Measurements from ENCODE around the gene TSPAN16.
"Not testable (repeated sequence)": the region's sequence is repeated elsewhere in the genome, so short reads cannot be mapped to it uniquely, and the experiment has no call there.

Gene TSPAN16

GRCh38 chr19:11300811-11301120, 4.8 kb downstream of the TSPAN16 start:
- Histone ChIP-seq H3K79me2 (ENCODE audit: control insufficient read depth, low read length) (no peaks in the 10 kb centered on the region), H3K9me2 (replicated peaks; ENCODE audit: control insufficient read depth, low read length) (no peaks in the 10 kb centered on the region), H3K27ac (ENCODE audit: low read depth, low read length) (no peak overlapping the region), H3K36me3 (ENCODE audit: control insufficient read depth, low read length) (no peaks in the 10 kb centered on the region), H3K27me3 (ENCODE audit: control insufficient read depth, low read length) (no peaks in the 10 kb centered on the region), H3K4me1 (ENCODE audit: control insufficient read depth, low read length) (no peaks in the 10 kb centered on the region), H3K4me2 (ENCODE audit: low read length) (no peak overlapping the region), H3K4me3 (ENCODE audit: low read length) (no peak overlapping the region), H3F3A (ENCODE audit: control insufficient read depth, insufficient read depth) (no peaks in the 10 kb centered on the region), H4K20me1 (ENCODE audit: control insufficient read depth, insufficient read depth, low read depth, low read length) (no peaks in the 10 kb centered on the region), H3K9me3 (ENCODE audit: control insufficient read depth, insufficient read depth, low read length) (no peaks in the 10 kb centered on the region)
- no peak for TF ChIP-seq EZH2phosphoT487 (IDR thresholded peaks at IDR 0.05; ENCODE audit: borderline replicate concordance, low read length)
- TF ChIP-seq CTCF (IDR thresholded peaks at IDR 0.05; ENCODE audit: low read depth, low read length, poor library complexity, severe bottlenecking) = no peak

- Histone ChIP-seq H3K27me3 (ENCODE audit: control insufficient read depth, low read length) (no peaks in the 10 kb centered on the region), H3K9me3 (ENCODE audit: control insufficient read depth, insufficient read depth, low read length) (no peaks in the 10 kb centered on the region)
These were observed 9.0 kb downstream of the TSPAN16 start for GRCh38 chr19:11304936-11305335.

GRCh38 chr19:11306337-11306736, 10.4 kb downstream of the TSPAN16 start:
- Histone ChIP-seq H3K4me1 (ENCODE audit: control insufficient read depth, low read length) (no peaks in the 10 kb centered on the region), H3K9me3 (ENCODE audit: control insufficient read depth, insufficient read depth, low read length) (no peaks in the 10 kb centered on the region), H4K20me1 (ENCODE audit: control insufficient read depth, insufficient read depth, low read depth, low read length) (no peaks in the 10 kb centered on the region), H3K27ac (ENCODE audit: low read depth, low read length) (no peak overlapping the region), H3K4me3 (ENCODE audit: low read length) (no peak overlapping the region), H3K36me3 (ENCODE audit: control insufficient read depth, low read length) (no peaks in the 10 kb centered on the region), H3K9me2 (replicated peaks; ENCODE audit: control insufficient read depth, low read length) (no peaks in the 10 kb centered on the region), H3K27me3 (ENCODE audit: control insufficient read depth, low read length) (no peaks in the 10 kb centered on the region), H3K79me2 (ENCODE audit: control insufficient read depth, low read length) (peaks cover 6% of the 10 kb centered on the region), H3K4me2 (ENCODE audit: low read length) (no peak overlapping the region), H3F3A (ENCODE audit: control insufficient read depth, insufficient read depth) (no peaks in the 10 kb centered on the region)
- TF ChIP-seq CTCF (IDR thresholded peaks at IDR 0.05; ENCODE audit: low read depth, low read length, poor library complexity, severe bottlenecking) = no peak
- TF ChIP-seq EZH2phosphoT487 (IDR thresholded peaks at IDR 0.05; ENCODE audit: borderline replicate concordance, low read length) = no peak

More at GRCh38 chr19:11304936-11305335, 9.0 kb downstream of the TSPAN16 start:
- Histone ChIP-seq H3F3A (ENCODE audit: control insufficient read depth, insufficient read depth) (no peaks in the 10 kb centered on the region), H3K27ac (ENCODE audit: low read depth, low read length) (no peak overlapping the region), H3K79me2 (ENCODE audit: control insufficient read depth, low read length) (peaks cover 3% of the 10 kb centered on the region; the same call in 1 of the 2 replicates), H3K9me2 (replicated peaks; ENCODE audit: control insufficient read depth, low read length) (no peaks in the 10 kb centered on the region), H3K4me1 (ENCODE audit: control insufficient read depth, low read length) (no peaks in the 10 kb centered on the region), H4K20me1 (ENCODE audit: control insufficient read depth, insufficient read depth, low read depth, low read length) (no peaks in the 10 kb centered on the region), H3K4me2 (ENCODE audit: low read length) (no peak overlapping the region), H3K36me3 (ENCODE audit: control insufficient read depth, low read length) (no peaks in the 10 kb centered on the region), H3K4me3 (ENCODE audit: low read length) (no peak overlapping the region)
- TF ChIP-seq EZH2phosphoT487 (IDR thresholded peaks at IDR 0.05; ENCODE audit: borderline replicate concordance, low read length) (no peak), CTCF (IDR thresholded peaks at IDR 0.05; ENCODE audit: low read depth, low read length, poor library complexity, severe bottlenecking) (no peak)

- H3K9me2 ChIP-seq (replicated peaks; ENCODE audit: control insufficient read depth, low read length); H3K36me3 ChIP-seq (ENCODE audit: control insufficient read depth, low read length); H3K9me3 ChIP-seq (ENCODE audit: control insufficient read depth, insufficient read depth, low read length); H4K20me1 ChIP-seq (ENCODE audit: control insufficient read depth, insufficient read depth, low read depth, low read length); H3K27me3 ChIP-seq (ENCODE audit: control insufficient read depth, low read length); H3F3A ChIP-seq (ENCODE audit: control insufficient read depth, insufficient read depth): not testable (repeated sequence)
- H3K4me1 ChIP-seq (ENCODE audit: control insufficient read depth, low read length) = peaks cover 60% of the 10 kb centered on the region
- H3K79me2 ChIP-seq (ENCODE audit: control insufficient read depth, low read length) = peaks cover 44% of the 10 kb centered on the region
- H3K4me2 ChIP-seq (ENCODE audit: low read length) = peak overlapping the region; percentile 63
- H3K27ac ChIP-seq (ENCODE audit: low read depth, low read length) = peak overlapping the region; percentile 56
- peak overlapping the region; percentile 70 for H3K4me3 ChIP-seq (ENCODE audit: low read length)
These were observed 24.5 kb downstream of the TSPAN16 start for GRCh38 chr19:11320278-11320995.
